Effector memory CD4-positive, alpha-beta T cell (primary cell): ENCODE measurements around the gene NUTM1.

Experiments
- DNase-seq, 3 donors: peaks; one replicate each; pipeline ENCODE4 v3.0.0-alpha.2; 2020
- H3K27ac ChIP-seq: 2 replicates; pipeline ENCODE4 v1.7.0; 2013; ENCODE audit warnings: mild to moderate bottlenecking, low read length, moderate library complexity; ENCODE audit not compliant: insufficient read depth, poor library complexity, severe bottlenecking
- H3K27me3 ChIP-seq: replicated peaks from 2 replicates; pipeline ENCODE4 v1.7.0; 2013; ENCODE audit warnings: mild to moderate bottlenecking, low read length; ENCODE audit not compliant: insufficient read depth, control insufficient read depth, poor library complexity, severe bottlenecking
- H3K36me3 ChIP-seq: 2 replicates; pipeline ENCODE4 v1.7.0; 2013; ENCODE audit warnings: mild to moderate bottlenecking, low read length, moderate library complexity; ENCODE audit not compliant: control insufficient read depth, insufficient read depth
- H3K4me1 ChIP-seq: 2 replicates; pipeline ENCODE4 v1.7.0; 2013; ENCODE audit warnings: low read length, mild to moderate bottlenecking; ENCODE audit not compliant: control insufficient read depth, insufficient read depth, poor library complexity, severe bottlenecking
- H3K4me3 ChIP-seq: 2 replicates; pipeline ENCODE4 v1.7.0; 2013; ENCODE audit warnings: low read length, low read depth, mild to moderate bottlenecking; ENCODE audit not compliant: insufficient read depth, poor library complexity, severe bottlenecking
- H3K9me3 ChIP-seq: 2 replicates; pipeline ENCODE4 v1.7.0; 2013; ENCODE audit warnings: mild to moderate bottlenecking, low read length, moderate library complexity; ENCODE audit not compliant: control insufficient read depth

The NUTM1 gene

DNA sequence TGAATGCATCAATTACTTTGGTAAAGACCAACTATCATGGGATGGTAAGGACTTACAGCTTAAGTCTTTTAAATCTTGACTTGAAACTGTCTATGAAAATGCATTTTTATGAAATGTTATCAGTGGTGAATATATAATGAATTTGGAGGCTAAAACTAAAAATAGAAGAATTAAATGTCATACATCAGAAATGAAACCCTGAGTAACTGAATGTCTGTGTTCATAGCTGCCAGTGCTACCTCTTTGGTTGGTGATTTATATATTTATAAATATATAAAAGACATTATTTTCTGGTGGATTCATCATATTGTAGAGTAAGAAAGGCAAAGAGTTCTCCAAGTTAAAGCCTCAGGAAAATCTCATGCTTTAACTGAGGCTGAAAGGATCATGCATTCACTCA is 17.7 kb upstream of the NUTM1 start:
- H3K4me1 ChIP-seq, result peaks cover 8% of the 10 kb centered on the region
- no peaks in the 10 kb centered on the region for H3K9me3 ChIP-seq
- DNase-seq, result no peak

DNA sequence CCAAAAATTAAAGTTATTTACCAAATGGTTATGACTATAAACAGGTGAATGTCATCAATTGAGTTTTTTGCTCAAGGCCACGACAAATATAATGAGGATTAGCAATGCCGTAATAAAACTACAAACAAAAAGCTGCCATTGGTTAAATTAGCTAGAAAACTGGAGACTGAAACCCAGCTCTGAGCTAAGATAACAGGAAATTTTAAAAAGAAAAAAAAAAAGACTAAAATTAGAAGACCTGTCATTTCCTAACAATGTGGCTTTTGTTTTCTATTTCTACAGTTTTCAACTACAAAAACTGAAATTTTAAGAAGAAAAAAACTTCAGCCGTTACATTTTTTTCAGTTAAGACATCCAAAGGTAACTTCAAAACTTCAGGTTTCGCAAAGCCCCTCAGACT is 15.2 kb upstream of the NUTM1 start:
- no peaks in the 10 kb centered on the region for H3K9me3 ChIP-seq
- no peak for DNase-seq
- no peaks in the 10 kb centered on the region for H3K36me3 ChIP-seq
- H3K27ac ChIP-seq, result peak overlapping the region; percentile 40
- H3K4me1 ChIP-seq, result peaks cover 15% of the 10 kb centered on the region
- H3K4me3 ChIP-seq, result no peak overlapping the region
- no peaks in the 10 kb centered on the region for H3K27me3 ChIP-seq

More for the DNA sequence above, 17.7 kb upstream of the NUTM1 start:
- Histone ChIP-seq H3K36me3 (no peaks in the 10 kb centered on the region), H3K27me3 (no peaks in the 10 kb centered on the region), H3K4me3 (no peak overlapping the region), H3K27ac (no peak overlapping the region)

DNA sequence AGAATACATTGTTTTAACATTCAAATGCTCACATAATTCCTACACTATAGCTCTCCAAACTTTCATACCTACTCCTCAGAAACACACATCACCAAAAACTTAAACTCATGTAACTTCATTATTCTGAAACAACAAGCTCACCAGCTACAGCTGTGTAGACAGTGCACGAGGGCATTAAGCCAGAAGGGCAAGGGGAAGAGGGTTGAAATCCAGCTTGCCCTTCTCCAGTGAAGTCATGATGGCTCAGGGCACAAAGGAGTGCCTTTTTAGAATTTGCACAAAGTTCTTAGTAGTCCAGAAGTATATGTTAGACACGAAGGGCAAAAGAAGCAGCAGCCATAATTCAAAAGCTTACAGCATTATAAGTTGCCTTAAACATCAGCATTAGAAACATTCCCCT is 14.1 kb upstream of the NUTM1 start:
- Histone ChIP-seq H3K36me3 (no peaks in the 10 kb centered on the region), H3K9me3 (no peaks in the 10 kb centered on the region), H3K27me3 (no peaks in the 10 kb centered on the region), H3K4me1 (peaks cover 17% of the 10 kb centered on the region), H3K4me3 (no peak overlapping the region), H3K27ac (no peak overlapping the region)
- DNase-seq, result no peak

DNA sequence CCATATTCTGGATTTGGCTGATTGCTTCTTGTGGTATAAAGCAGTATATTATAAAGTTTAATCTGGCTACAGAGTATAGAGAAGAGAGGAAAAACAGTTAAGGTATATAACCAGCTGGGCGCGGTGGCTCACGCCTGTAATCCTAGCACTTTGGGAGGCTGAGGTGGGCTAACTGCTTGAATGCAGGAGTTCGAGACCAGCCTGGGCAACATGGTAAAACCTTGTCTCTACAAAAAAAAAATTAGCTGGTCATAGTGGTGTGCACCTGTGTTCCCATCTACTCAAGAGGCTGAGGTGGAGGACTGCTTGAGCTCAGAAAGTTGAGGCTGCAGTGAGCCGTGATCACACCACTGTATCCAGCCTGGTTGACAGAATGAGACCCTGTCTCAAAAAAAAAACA is 12.8 kb upstream of the NUTM1 start:
- H3K36me3 ChIP-seq, result no peaks in the 10 kb centered on the region
- H3K9me3 ChIP-seq, result no peaks in the 10 kb centered on the region
- H3K27ac ChIP-seq, result no peak overlapping the region
- no peak overlapping the region for H3K4me3 ChIP-seq
- peaks cover 21% of the 10 kb centered on the region for H3K4me1 ChIP-seq
- no peaks in the 10 kb centered on the region for H3K27me3 ChIP-seq
- DNase-seq, result no peak

GRCh38 chr15:34331809-34332208 is 11.3 kb upstream of the NUTM1 start:
- no peaks in the 10 kb centered on the region for H3K27me3 ChIP-seq
- DNase-seq, result no peak
- peaks cover 32% of the 10 kb centered on the region for H3K4me1 ChIP-seq
- H3K4me3 ChIP-seq, result no peak overlapping the region
- H3K9me3 ChIP-seq, result no peaks in the 10 kb centered on the region
- no peaks in the 10 kb centered on the region for H3K36me3 ChIP-seq
- no peak overlapping the region for H3K27ac ChIP-seq

GRCh38 chr15:34332553-34333120 is 10.5 kb upstream of the NUTM1 start:
- no peak overlapping the region for H3K4me3 ChIP-seq
- peaks cover 30% of the 10 kb centered on the region for H3K4me1 ChIP-seq
- no peak overlapping the region for H3K27ac ChIP-seq
- no peaks in the 10 kb centered on the region for H3K27me3 ChIP-seq
- no peak for DNase-seq
- H3K36me3 ChIP-seq, result no peaks in the 10 kb centered on the region
- no peaks in the 10 kb centered on the region for H3K9me3 ChIP-seq

DNA sequence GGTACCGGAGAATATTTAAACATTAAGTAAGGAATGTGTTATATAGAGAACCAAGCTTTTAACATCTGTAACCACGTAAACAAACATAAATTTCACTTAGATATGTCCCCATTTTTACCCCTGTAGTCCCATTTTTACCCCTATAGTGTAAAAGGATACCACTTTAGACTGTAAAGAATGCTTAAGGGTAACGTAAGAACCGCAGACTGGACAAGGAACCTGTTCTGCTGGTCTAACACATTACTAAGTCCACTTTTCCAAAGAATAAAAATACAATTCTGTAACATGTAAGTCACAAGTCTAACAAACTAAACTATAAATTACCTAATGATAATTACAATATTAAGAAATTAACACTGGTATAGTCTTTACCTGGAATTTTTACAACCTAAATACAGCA is 8.4 kb upstream of the NUTM1 start:
- H3K4me1 ChIP-seq, result peaks cover 23% of the 10 kb centered on the region

GRCh38 chr15:34335176-34336032 is 7.7 kb upstream of the NUTM1 start:
- Histone ChIP-seq H3K9me3 (no peaks in the 10 kb centered on the region), H3K36me3 (no peaks in the 10 kb centered on the region), H3K4me3 (peak overlapping the region; percentile 82), H3K4me1 (peaks cover 23% of the 10 kb centered on the region), H3K27ac (peak overlapping the region; percentile 90), H3K27me3 (no peaks in the 10 kb centered on the region)
- DNase-seq, result no peak

More for the DNA sequence above, 8.4 kb upstream of the NUTM1 start:
- DNase-seq, result no peak
- no peaks in the 10 kb centered on the region for H3K9me3 ChIP-seq
- H3K27ac ChIP-seq, result peak overlapping the region; percentile 90
- H3K27me3 ChIP-seq, result no peaks in the 10 kb centered on the region
- peak overlapping the region; percentile 82 for H3K4me3 ChIP-seq
- H3K36me3 ChIP-seq, result no peaks in the 10 kb centered on the region

DNA sequence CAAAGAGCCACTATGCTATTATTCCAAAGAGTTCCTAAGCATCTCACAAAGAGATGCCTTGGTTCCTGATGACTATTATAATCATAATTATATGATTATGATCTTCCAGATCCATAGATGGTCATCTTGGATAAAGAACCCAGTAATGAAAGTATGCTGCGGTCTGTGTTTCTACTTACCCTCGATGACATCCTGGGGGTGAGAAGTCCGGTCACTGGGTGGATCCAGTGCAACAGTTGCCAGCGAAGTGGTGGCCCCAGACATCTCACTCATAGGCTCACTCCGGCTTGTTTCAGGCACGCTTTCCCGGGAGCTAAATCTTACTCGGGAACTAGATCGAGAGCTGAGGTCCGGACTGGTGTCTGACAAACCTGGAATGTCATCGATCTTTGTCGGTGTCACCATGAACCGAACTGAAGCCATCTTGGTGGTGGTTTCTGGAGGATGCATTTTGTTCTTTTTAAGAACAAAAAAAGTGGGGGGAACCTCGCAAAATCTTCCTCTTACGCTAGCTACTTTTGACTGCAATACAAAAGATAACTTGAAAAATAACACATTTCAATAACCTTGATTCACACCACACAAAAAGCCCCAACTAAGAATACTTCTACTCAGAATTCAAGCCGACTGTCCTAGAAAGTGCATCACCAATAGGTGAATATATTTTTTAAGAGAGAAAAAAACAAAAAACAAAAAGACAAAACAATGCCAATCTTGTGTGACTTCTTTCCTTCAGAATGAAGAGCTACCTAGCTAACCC is 6.7 kb upstream of the NUTM1 start:
- H3K4me1 ChIP-seq, result peaks cover 23% of the 10 kb centered on the region
- H3K27ac ChIP-seq, result peak overlapping the region; percentile 90
- no peak for DNase-seq
- no peaks in the 10 kb centered on the region for H3K36me3 ChIP-seq
- H3K27me3 ChIP-seq, result no peaks in the 10 kb centered on the region
- no peaks in the 10 kb centered on the region for H3K9me3 ChIP-seq
- peak overlapping the region; percentile 82 for H3K4me3 ChIP-seq
